Keratinocyte (primary cell): ENCODE data around the gene SLC25A46. TPM values are rescaled to one million over a fixed set of nuclear protein-coding genes. Genes with fewer than 3 reads are reported as not detected.

Experiments used
- DNase-seq: peaks from one replicate; pipeline ENCODE4 v3.0.0-alpha.2; 2011; ENCODE audit warnings: low read depth, missing footprints, low spot score
- FAIRE-seq: peaks from 2 replicates; lab custom pipeline; 2011; peaks lifted over from hg19 to GRCh38; lab: Jason Lieb, UNC
- H2AFZ ChIP-seq: 2 replicates; pipeline ENCODE4 v1.6.0; 2012; ENCODE audit warnings: low read length, control low read depth, inconsistent platforms; ENCODE audit not compliant: control insufficient read depth
- H3K27ac ChIP-seq: 2 replicates; pipeline ENCODE4 v1.5.1; 2011; ENCODE audit warnings: low read length; ENCODE audit not compliant: control insufficient read depth, insufficient read depth
- H3K27me3 ChIP-seq: 3 replicates; pipeline ENCODE4 v1.6.0; 2011; ENCODE audit warnings: low read length; ENCODE audit not compliant: control insufficient read depth, insufficient read depth; ENCODE audit errors: extremely low read depth
- H3K36me3 ChIP-seq, 2 experiments: 2 replicates in 1 of 2; 3 replicates in 1 of 2; pipeline ENCODE4 v1.5.1; 2011; ENCODE audit warnings: low read length in 2 of 2, mild to moderate bottlenecking in 1 of 2; ENCODE audit not compliant: control insufficient read depth in 2 of 2, insufficient read depth in 2 of 2; ENCODE audit errors: extremely low read depth in 1 of 2
- H3K4me1 ChIP-seq: 3 replicates; pipeline ENCODE4 v1.5.1; 2011; ENCODE audit warnings: low read length; ENCODE audit not compliant: control insufficient read depth, insufficient read depth; ENCODE audit errors: extremely low read depth
- H3K4me2 ChIP-seq: 3 replicates; pipeline ENCODE4 v1.6.0; 2011; ENCODE audit warnings: low read depth, low read length; ENCODE audit not compliant: control insufficient read depth, insufficient read depth; ENCODE audit errors: extremely low read depth
- H3K4me3 ChIP-seq, 3 experiments: fragments of 200-600 bp in 1 of 3; sonication (generic) in 1 of 3; 2 replicates in 2 of 3; 3 replicates in 1 of 3; pipeline ENCODE4 v1.5.1; 2011 to 2016; ENCODE audit warnings: low read length in 3 of 3, mild to moderate bottlenecking in 3 of 3, control low read depth in 2 of 3, inconsistent platforms in 1 of 3, low read depth in 1 of 3, mixed read lengths in 1 of 3, mixed run types in 1 of 3, moderate library complexity in 1 of 3; ENCODE audit not compliant: control insufficient read depth in 2 of 3, insufficient read depth in 2 of 3; ENCODE audit errors: extremely low read depth in 1 of 3
- H3K79me2 ChIP-seq: 2 replicates; pipeline ENCODE4 v1.6.0; 2012; ENCODE audit warnings: low read length; ENCODE audit not compliant: control insufficient read depth, insufficient read depth
- H3K9ac ChIP-seq: 3 replicates; pipeline ENCODE4 v1.6.0; 2011; ENCODE audit warnings: low read length; ENCODE audit not compliant: control insufficient read depth, insufficient read depth; ENCODE audit errors: extremely low read depth
- H3K9me1 ChIP-seq: 3 replicates; pipeline ENCODE4 v1.6.0; 2011; ENCODE audit warnings: low read length; ENCODE audit not compliant: control insufficient read depth, insufficient read depth; ENCODE audit errors: extremely low read depth
- H3K9me3 ChIP-seq: 2 replicates; pipeline ENCODE4 v1.5.1; 2012; ENCODE audit warnings: low read depth, low read length; ENCODE audit not compliant: control insufficient read depth
- H4K20me1 ChIP-seq: 3 replicates; pipeline ENCODE4 v1.6.0; 2011; ENCODE audit warnings: low read length; ENCODE audit not compliant: control insufficient read depth, insufficient read depth; ENCODE audit errors: extremely low read depth
- EZH2 ChIP-seq: IDR thresholded peaks from one replicate; pipeline ENCODE4 v1.6.1; 2012; ENCODE audit warnings: inconsistent platforms, mild to moderate bottlenecking, low read length, moderate library complexity
- dilution Hi-C: fragments of 300-500 bp; cut with MboI; formaldehyde crosslinking; loops from one replicate; pipeline ENCODE4 v1.7.0; 2020; ENCODE audit warnings: low sequenced_read_pairs; ENCODE audit not compliant: extremely low pct_ligation_motif_present
- polyA plus RNA-seq, 5 experiments: library from polyadenylated mRNA; depleted of rRNA in 3 of 5; stranded (reverse) in 3 of 5; stranded (forward) in 1 of 5; unstranded in 1 of 5; fragments of >200 nt; gene quantifications; 1 replicate in 1 of 5; 2 replicates in 3 of 5; 3 replicates in 1 of 5; pipeline versions ENCODE4 v1.2.1 to v1.2.3, GENCODE V29; 2011 to 2012; ENCODE audit warnings: missing spikeins in 2 of 5, low read depth in 1 of 5, low replicate concordance in 1 of 5
- TF ChIP-seq, protein P1 (sequence below), 3 experiments: IDR thresholded peaks in 1 of 3; conservative IDR thresholded peaks in 1 of 3; optimal IDR thresholded peaks in 1 of 3; 2 replicates in 2 of 3; 3 replicates in 1 of 3; pipeline versions ENCODE3 to v1.5.1; 2011; ENCODE audit warnings: low read length in 3 of 3, mild to moderate bottlenecking in 3 of 3, moderate library complexity in 2 of 3, control low read depth in 1 of 3, inconsistent platforms in 1 of 3; ENCODE audit not compliant: insufficient read depth in 2 of 3; ENCODE audit errors: extremely low read depth in 1 of 3

SLC25A46 gene
- polyA plus RNA-seq, 1 donor (not counting 4 experiments of a cell fraction or from before 2014, with no cell fraction given) = 56.2 TPM

- Histone ChIP-seq H3K79me2 (no peaks in the 10 kb centered on the region), H3K4me3 (no peak overlapping the region), H2AFZ (no peak overlapping the region), H3K4me2 (no peak overlapping the region), H3K9me1 (no peaks in the 10 kb centered on the region), H3K27ac (no peak overlapping the region), H3K36me3 (no peaks in the 10 kb centered on the region), H3K4me1 (no peaks in the 10 kb centered on the region), H4K20me1 (no peaks in the 10 kb centered on the region), H3K27me3 (no peaks in the 10 kb centered on the region), H3K9me3 (no peaks in the 10 kb centered on the region), H3K9ac (no peak overlapping the region)
- TF ChIP-seq, protein P1, sequence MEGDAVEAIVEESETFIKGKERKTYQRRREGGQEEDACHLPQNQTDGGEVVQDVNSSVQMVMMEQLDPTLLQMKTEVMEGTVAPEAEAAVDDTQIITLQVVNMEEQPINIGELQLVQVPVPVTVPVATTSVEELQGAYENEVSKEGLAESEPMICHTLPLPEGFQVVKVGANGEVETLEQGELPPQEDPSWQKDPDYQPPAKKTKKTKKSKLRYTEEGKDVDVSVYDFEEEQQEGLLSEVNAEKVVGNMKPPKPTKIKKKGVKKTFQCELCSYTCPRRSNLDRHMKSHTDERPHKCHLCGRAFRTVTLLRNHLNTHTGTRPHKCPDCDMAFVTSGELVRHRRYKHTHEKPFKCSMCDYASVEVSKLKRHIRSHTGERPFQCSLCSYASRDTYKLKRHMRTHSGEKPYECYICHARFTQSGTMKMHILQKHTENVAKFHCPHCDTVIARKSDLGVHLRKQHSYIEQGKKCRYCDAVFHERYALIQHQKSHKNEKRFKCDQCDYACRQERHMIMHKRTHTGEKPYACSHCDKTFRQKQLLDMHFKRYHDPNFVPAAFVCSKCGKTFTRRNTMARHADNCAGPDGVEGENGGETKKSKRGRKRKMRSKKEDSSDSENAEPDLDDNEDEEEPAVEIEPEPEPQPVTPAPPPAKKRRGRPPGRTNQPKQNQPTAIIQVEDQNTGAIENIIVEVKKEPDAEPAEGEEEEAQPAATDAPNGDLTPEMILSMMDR (optimal IDR thresholded peaks at IDR 0.05 in 1 of 3, IDR thresholded peaks at IDR 0.05 in 1 of 3, conservative IDR thresholded peaks at IDR 0.05 in 1 of 3; ENCODE audit: extremely low read depth in 1 of 3, insufficient read depth in 2 of 3, low read length in 3 of 3) = no peak
- no peak for TF ChIP-seq EZH2
- DNase-seq = no peak
- dilution Hi-C loops = no loop called here
- no peak for FAIRE-seq
Measured at GRCh38 chr5:110703481-110703880, 35.3 kb upstream of the SLC25A46 start.

DNA sequence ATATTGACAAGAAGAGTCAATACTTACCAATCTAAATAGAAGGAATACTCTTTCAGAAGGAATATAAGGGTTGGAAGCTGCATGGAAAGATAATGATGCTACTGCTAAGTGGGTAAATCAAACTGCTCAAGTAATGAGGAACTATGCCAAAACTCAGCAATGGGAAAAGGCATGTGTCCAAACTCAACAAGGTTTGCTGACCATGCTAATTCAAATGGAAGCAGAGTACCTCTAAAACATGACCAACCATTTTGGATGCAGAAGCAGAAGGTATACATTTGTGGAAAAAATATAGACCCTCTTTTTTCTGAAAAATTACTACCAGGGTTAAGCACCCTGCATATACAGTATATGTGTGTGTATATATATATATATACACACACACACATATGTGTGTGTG is 33.5 kb upstream of the SLC25A46 start:
- no peaks in the 10 kb centered on the region for H3K79me2 ChIP-seq
- H3K4me1 ChIP-seq = no peaks in the 10 kb centered on the region
- no peaks in the 10 kb centered on the region for H3K9me1 ChIP-seq
- TF ChIP-seq, protein P1 (optimal IDR thresholded peaks at IDR 0.05 in 1 of 3, IDR thresholded peaks at IDR 0.05 in 1 of 3, conservative IDR thresholded peaks at IDR 0.05 in 1 of 3; ENCODE audit: extremely low read depth in 1 of 3, insufficient read depth in 2 of 3, low read length in 3 of 3) = no peak
- TF ChIP-seq EZH2 = no peak
- no peaks in the 10 kb centered on the region for H3K9me3 ChIP-seq
- H3K4me2 ChIP-seq = no peak overlapping the region
- no peaks in the 10 kb centered on the region for H3K27me3 ChIP-seq
- FAIRE-seq (no peak), DNase-seq (no peak)
- no peak overlapping the region for H2AFZ ChIP-seq
- H3K4me3 ChIP-seq = no peak overlapping the region
- H3K36me3 ChIP-seq = no peaks in the 10 kb centered on the region
- no peak overlapping the region for H3K9ac ChIP-seq
- dilution Hi-C loops = no loop called here
- no peaks in the 10 kb centered on the region for H4K20me1 ChIP-seq
- H3K27ac ChIP-seq = no peak overlapping the region
